Fibroblast of lung (primary cell): ENCODE results near the gene ELOVL5.

Experiments used
- EZH2 ChIP-seq: IDR thresholded peaks from 2 replicates; pipeline ENCODE4 v1.5.1; 2012; ENCODE audit warnings: low read length, control low read depth, mild to moderate bottlenecking; ENCODE audit errors: missing control alignments
- TF ChIP-seq, protein P1 (sequence below), 2 donors: IDR thresholded peaks in 1 of 2; conservative IDR thresholded peaks in 1 of 2; 1 replicate in 1 of 2; 2 replicates in 1 of 2; pipeline ENCODE4 v1.5.1; 2011 to 2012; ENCODE audit warnings: low read length in 2 of 2, control low read depth in 1 of 2, inconsistent platforms in 1 of 2, low read depth in 1 of 2, mild to moderate bottlenecking in 1 of 2

DNA sequence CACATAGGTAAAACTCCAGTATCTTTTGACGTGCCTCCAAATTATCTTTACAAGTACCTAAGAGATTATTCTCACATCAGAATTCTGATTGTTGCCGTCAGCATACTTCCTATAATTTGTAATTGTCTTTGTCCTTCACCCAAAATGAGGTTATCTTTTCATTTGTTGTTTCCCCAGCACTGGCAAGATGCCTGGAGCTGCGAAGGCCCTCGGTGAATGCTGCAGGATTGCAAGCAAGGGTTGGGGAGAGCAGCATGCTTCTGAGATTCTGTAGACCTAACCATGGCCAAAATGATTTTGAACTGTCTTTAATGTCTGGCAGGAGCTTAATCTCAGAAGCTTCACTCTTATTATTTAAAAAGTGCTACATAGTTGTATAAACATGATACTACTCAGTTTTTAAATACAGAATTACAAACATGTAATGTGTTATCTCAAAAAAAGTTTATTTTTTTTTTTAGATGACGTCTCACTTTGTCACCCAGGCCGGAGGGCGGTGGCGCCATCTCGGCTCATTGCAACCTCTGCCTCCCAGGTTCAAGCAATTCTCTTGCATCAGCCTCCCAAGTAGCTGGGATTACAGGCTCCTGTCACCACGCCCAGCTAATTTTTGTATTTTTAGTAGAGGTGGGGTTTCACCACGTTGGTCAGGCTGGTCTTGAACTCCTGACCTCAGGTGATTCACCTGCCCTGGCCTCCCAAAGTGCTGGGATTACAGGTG lies 88.7 kb downstream of the ELOVL5 start:
- TF ChIP-seq, protein P1, sequence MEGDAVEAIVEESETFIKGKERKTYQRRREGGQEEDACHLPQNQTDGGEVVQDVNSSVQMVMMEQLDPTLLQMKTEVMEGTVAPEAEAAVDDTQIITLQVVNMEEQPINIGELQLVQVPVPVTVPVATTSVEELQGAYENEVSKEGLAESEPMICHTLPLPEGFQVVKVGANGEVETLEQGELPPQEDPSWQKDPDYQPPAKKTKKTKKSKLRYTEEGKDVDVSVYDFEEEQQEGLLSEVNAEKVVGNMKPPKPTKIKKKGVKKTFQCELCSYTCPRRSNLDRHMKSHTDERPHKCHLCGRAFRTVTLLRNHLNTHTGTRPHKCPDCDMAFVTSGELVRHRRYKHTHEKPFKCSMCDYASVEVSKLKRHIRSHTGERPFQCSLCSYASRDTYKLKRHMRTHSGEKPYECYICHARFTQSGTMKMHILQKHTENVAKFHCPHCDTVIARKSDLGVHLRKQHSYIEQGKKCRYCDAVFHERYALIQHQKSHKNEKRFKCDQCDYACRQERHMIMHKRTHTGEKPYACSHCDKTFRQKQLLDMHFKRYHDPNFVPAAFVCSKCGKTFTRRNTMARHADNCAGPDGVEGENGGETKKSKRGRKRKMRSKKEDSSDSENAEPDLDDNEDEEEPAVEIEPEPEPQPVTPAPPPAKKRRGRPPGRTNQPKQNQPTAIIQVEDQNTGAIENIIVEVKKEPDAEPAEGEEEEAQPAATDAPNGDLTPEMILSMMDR (conservative IDR thresholded peaks at IDR 0.05 in 1 of 2, IDR thresholded peaks at IDR 0.05 in 1 of 2; ENCODE audit: low read depth in 1 of 2, low read length in 2 of 2), result no peak
- no peak for TF ChIP-seq EZH2
